Stimulated activated CD4-positive, alpha-beta T cell treated with anti-CD3 and anti-CD28 coated beads, Interleukin-4, amount 100 ng/mL, for 48 hours (primary cell): ENCODE data around the gene YEATS2.
"Not testable (repeated sequence)": the region's sequence is repeated elsewhere in the genome, so short reads cannot be mapped to it uniquely, and the experiment has no call there.

Experiments
- DNase-seq, 2 donors: peaks; one replicate each; pipeline ENCODE4 v3.0.0-alpha.2; 2020; ENCODE audit warnings: low read depth in 2 of 2

YEATS2 gene

DNA sequence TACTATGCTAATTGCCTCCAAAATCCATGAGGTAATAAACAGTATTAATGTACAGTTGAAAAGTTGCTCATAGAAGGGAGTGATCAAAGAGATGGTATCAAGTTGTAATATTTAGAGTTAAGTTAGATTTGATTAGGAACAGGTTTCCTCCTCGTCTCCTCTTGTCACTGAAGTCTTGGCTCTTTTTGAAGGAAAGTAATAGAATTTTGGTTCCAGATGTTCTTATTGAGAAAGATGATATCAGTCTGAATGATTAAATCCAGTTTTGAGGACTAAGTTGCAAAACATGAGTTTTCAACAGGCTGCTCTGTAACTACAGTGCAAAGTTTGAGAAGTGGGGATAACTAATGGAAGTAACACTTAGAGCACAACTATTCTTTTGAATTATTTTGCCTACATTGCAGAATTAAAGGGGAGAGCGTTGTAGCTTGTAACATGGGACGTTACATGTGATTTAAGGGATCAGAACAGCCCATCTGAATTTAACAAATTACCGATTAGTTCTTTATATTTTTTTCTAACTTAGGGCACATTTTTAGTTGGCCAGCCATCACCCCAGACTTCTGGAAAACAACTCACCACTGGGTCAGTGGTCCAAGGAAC lies 79.5 kb downstream of the YEATS2 start:
- no peak for DNase-seq

DNA sequence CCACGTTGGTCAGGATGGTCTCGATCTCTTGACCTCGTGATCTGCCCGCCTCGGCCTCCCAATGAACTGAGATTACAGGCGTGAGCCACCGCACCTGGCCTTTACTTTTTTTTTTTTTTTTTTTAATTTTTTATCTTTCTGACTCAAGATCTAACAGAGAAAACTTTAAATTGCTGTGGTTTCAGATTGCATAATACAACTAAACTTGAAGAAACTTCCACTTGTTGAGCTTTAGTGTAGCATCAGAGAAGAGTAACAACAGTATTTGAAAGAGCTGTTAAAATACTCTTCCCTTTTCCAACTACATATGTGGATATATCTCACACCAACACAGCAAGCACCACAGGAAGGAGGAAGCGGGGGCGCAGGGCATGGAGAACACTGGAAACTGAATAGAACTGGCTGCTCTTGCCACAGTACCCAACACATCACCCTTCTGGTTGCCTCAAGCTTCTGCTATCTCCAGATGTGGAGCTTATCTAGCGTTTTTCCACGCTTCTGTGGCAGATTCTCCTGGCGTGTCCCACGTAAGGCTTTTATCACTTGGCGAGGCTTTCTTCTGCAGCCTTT lies 82.4 kb downstream of the YEATS2 start:
- no peak for DNase-seq

GRCh38 chr3:183781246-183781645 lies 83.6 kb downstream of the YEATS2 start:
- no peak for DNase-seq

DNA sequence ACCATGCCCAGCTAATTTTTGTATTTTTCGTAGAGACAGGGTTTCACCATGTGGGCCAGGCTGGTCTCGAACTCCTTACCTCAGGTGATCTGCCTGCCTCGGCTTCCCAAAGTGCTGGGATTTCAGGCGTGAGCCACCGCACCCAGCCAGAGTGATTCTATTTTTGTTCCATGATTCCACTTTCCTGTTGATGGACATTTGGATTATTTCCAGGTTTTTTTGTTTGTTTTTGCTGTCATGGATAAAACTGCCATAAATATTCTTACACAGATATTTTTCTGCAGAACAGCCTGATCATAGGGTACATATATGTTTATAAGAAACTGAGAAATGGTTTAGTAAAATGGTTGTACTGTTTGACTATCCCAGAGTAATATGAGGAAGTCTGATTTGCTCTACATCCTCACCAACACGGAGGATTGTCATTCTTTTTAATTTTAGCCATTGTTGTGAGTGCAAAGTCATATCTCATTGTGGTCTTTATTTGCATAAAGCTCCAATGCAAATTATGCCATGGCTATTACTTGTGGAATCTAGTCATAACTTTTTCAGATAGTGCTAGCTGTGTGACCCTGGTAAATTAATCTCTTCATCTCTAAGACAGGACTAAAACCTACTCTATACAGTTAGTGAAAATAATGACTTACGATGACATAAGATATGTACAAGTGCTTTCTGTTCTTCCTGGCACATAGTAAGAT lies 85.1 kb downstream of the YEATS2 start:
- no peak for DNase-seq

- not testable (repeated sequence) for DNase-seq
Observed at GRCh38 chr3:183784503-183784902, 86.9 kb downstream of the YEATS2 start.

DNA sequence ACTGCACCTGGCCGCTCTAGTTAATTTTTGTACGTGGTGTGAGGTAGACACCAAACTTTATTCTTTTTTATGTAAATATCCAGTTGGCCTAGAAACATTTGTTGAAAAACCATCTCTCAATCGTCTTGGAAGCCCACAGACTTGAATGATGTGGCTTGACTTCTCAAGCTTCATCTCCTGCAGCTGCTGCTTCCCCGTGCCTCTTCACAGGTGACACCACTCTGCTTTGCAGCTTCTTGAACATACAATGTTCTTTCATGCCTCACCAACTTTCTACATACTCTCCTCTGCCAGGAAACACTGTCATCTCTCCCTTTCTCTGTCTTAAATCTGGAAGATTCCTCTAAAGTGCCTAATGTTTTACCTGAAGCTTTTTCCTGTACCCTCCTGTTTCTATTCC lies 92.2 kb downstream of the YEATS2 start:
- DNase-seq, result no peak

DNA sequence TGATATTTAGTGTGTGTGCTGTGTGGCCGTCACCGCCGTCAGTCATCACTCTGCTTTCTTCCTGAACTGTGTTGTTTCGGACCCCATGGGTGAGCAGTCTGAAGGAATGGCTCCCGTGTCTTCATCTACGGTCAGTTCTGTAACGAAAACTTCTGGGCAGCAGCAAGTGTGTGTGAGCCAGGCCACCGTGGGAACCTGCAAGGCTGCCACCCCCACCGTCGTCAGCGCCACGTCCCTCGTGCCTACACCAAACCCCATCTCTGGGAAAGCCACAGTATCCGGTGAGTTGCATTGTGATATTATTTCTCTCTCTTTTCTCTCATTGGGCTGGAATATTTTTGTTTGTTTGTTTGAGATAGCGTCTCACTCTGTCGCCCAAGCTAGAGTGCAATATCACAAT lies 93.1 kb downstream of the YEATS2 start:
- DNase-seq, result no peak

- DNase-seq, result no peak
Observed at GRCh38 chr3:183792976-183793375, 95.4 kb downstream of the YEATS2 start.

GRCh38 chr3:183794452-183794851 lies 96.9 kb downstream of the YEATS2 start:
- DNase-seq, result no peak

DNA sequence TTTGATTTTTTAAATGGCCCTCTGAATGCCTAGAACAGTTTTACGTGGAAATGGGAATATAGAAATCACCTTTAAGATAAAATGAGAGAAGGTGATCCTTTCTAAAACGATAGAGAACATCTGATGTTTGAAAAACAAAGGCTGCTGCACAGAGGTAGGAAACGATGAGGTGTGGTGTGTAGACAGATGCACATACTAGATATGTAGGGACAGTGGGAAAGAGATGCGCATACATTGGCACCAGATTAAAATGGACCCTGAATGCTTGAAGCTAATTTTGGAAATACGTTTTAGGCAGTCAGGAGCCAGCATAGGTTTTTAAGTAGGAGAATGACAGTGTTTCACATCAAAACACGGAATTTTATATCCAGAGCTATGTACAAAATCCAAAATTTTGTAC lies 98.8 kb downstream of the YEATS2 start:
- DNase-seq, result no peak

GRCh38 chr3:183797996-183798395 lies 100.4 kb downstream of the YEATS2 start:
- DNase-seq, result no peak

DNA sequence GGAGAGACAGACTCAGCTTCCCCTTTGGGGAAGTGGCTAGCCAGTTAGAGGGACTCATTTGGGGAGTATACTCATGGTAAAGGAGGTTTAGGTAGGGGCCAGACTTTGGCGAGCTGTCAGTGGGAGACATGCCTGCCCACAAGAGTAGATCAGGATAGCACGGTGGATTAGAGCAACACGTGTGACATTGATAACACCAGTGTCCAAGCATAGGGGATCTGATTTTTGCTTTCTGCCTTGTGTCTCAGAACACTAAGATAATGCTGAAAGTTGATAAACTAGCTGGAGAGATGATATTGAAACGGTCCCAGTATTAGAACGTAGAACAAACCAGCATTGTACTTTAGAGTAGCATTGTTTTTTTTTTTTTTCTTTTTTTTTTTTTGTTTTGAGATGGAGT lies 101.9 kb downstream of the YEATS2 start:
- no peak for DNase-seq

- DNase-seq, result no peak
Observed at GRCh38 chr3:183800243-183800863, 102.8 kb downstream of the YEATS2 start.

DNA sequence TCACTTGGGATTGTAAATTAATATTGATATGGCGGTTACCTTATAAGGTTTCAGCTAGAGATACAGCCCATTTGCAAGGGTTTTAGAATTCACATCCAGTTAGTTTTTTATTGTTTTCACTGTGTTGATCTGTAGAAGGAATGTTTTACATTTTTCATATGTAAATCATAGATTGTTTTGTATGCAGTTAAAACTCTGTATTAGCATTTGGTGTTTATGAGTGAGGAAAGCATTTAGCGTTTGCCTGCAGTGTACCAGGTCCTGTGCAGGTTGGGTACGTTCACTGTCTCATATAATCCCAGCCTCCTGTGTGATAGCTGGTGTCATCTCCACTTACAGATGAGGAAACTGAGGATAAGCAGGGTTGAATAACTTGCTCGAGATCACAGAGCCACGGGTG lies 104.0 kb downstream of the YEATS2 start:
- DNase-seq, result no peak

- no peak for DNase-seq
Observed at GRCh38 chr3:183802989-183803388, 105.4 kb downstream of the YEATS2 start.

DNA sequence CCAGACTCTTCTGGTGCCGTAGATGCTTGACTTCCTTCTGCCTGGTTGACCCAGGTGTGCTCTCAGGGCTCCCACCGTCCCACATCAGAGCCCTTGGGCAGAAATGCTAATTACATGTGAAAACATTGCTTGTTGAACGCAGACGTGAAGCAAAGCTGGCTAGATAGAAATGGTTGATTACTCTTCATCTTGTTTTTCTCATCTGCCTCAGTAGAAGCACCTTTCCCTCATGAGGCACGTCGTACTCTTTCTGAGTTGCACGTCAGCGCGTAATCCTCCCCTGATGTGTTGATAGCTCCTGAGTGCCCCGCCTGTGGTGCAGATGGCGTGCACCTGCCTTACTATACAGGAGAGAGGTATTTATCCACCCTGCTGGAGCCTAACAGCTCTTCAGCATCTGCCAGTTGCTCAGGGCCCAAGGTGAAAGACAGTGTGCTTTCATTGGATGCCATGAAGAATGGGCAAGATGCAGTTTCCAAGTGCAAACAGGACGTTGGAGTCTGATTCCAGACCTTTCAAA lies 109.7 kb downstream of the YEATS2 start:
- DNase-seq, result no peak

- DNase-seq, result no peak
Observed at GRCh38 chr3:183807881-183808280, 110.3 kb downstream of the YEATS2 start.

DNA sequence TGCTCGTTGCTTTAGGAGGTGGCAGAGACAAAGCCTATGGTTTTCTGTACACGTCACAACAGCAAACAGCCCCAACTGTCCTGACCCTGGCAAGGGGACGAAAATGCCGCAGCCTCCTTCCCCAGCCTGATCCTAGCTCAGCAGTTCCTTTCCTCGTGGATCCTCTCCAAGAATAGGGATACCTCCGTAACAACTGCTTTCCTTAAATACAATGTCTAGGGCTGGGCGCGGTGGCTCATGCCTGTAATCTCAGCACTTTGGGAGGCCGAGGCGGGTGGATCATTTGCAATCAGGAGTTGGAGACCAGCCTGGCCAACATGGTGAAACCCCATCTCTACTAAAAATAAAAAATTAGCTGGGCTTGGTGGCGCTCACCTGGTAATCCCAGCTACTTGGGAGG lies 110.8 kb downstream of the YEATS2 start:
- no peak for DNase-seq

- DNase-seq, result no peak
Observed at GRCh38 chr3:183809270-183809669, 111.7 kb downstream of the YEATS2 start.

- DNase-seq, result no peak
Observed at GRCh38 chr3:183810643-183811594, 113.3 kb downstream of the YEATS2 start.

GRCh38 chr3:183811638-183812037 lies 114.0 kb downstream of the YEATS2 start:
- no peak for DNase-seq
